GM12873 (cell line): ENCODE data around the gene NUCB1.

Experiments used
- CTCF ChIP-seq: IDR thresholded peaks from 2 replicates; pipeline ENCODE4 v1.5.1; 2012; ENCODE audit warnings: low read depth, mild to moderate bottlenecking, moderate library complexity, low read length, control low read depth; ENCODE audit not compliant: insufficient read depth; ENCODE audit errors: missing control alignments

Gene NUCB1

GRCh38 chr19:48872182-48872883 is 27.8 kb upstream of the NUCB1 start, which contains the start of gene PPP1R15A:
PPP1R15A (plus strand) TSS chr19:48872421; CDS start chr19:48873234, 813 bp downstream.
- TF ChIP-seq CTCF, result no peak

- no peak for TF ChIP-seq CTCF
Measured at GRCh38 chr19:48872884-48873475, 27.1 kb upstream of the NUCB1 start.

GRCh38 chr19:48873476-48874302 is 26.4 kb upstream of the NUCB1 start:
- no peak for TF ChIP-seq CTCF

- TF ChIP-seq CTCF, result no peak
Measured at GRCh38 chr19:48874303-48875135, 25.6 kb upstream of the NUCB1 start.

- TF ChIP-seq CTCF, result no peak
Measured at GRCh38 chr19:48877855-48878195, 22.3 kb upstream of the NUCB1 start.

GRCh38 chr19:48878196-48879024 is 21.7 kb upstream of the NUCB1 start:
- no peak for TF ChIP-seq CTCF
